A673 (cell line): ENCODE measurements around the gene THBD. TPM values are rescaled to one million over a fixed set of nuclear protein-coding genes. Genes with fewer than 3 reads are reported as not detected.

Experiments used
- BruUV-seq: library from RNA; stranded (reverse); fragments of 400-500 nt; replicated peaks from 2 replicates; lab custom pipeline; 2021; lab: Mats Ljungman, UMichigan
- CTCF ChIA-PET: fragments of 300-600 bp; sonication (Branson Sonifier 250); formaldehyde crosslinking; loops from one replicate; lab custom pipeline; 2022; ENCODE audit warnings: antibody characterized with exemption; lab: Charles Lee
- POLR2A ChIA-PET: fragments of 300-600 bp; sonication (Branson Sonifier 250); formaldehyde crosslinking; loops from one replicate; lab custom pipeline; 2022; ENCODE audit warnings: antibody characterized with exemption; ENCODE audit not compliant: low non-redundant PET; lab: Charles Lee
- DNase-seq: peaks from one replicate; pipeline ENCODE4 v3.0.0-alpha.2; 2015; ENCODE audit warnings: low spot score
- H3K27ac ChIP-seq: fragments of 200-600 bp; sonication (generic); 2 replicates; pipeline ENCODE4 v1.5.1; 2016; ENCODE audit warnings: mixed run types, low read depth, mild to moderate bottlenecking, mixed read lengths, antibody characterized with exemption, low read length; ENCODE audit not compliant: poor library complexity, severe bottlenecking
- H3K27me3 ChIP-seq: fragments of 200-600 bp; sonication (generic); replicated peaks from 2 replicates; pipeline ENCODE4 v1.6.1; 2017; ENCODE audit warnings: mixed run types, low read depth, mild to moderate bottlenecking, mixed read lengths, antibody characterized with exemption, low read length; ENCODE audit not compliant: insufficient read depth, poor library complexity
- H3K36me3 ChIP-seq: fragments of 200-600 bp; sonication (generic); 2 replicates; pipeline ENCODE4 v1.6.1; 2016; ENCODE audit warnings: mixed run types, mild to moderate bottlenecking, mixed read lengths, antibody characterized with exemption, low read length; ENCODE audit not compliant: insufficient read depth, poor library complexity, severe bottlenecking
- H3K4me1 ChIP-seq: fragments of 200-600 bp; sonication (generic); 2 replicates; pipeline ENCODE4 v1.6.1; 2017; ENCODE audit warnings: mixed run types, mild to moderate bottlenecking, mixed read lengths, antibody characterized with exemption, low read length; ENCODE audit not compliant: insufficient read depth, poor library complexity, severe bottlenecking
- H3K4me3 ChIP-seq: fragments of 200-600 bp; sonication (generic); 2 replicates; pipeline ENCODE4 v1.5.1; 2016; ENCODE audit warnings: low read depth, mixed run types, mild to moderate bottlenecking, mixed read lengths, low read length; ENCODE audit not compliant: poor library complexity, severe bottlenecking
- H3K9me3 ChIP-seq: fragments of 200-600 bp; sonication (generic); 2 replicates; pipeline ENCODE4 v1.6.1; 2016; ENCODE audit warnings: mixed run types, low read depth, mild to moderate bottlenecking, mixed read lengths, antibody characterized with exemption, low read length; ENCODE audit not compliant: poor library complexity, severe bottlenecking
- EZH2 ChIP-seq: fragments of 200-600 bp; sonication (generic); IDR thresholded peaks from 2 replicates; pipeline ENCODE4 v1.6.1; 2017; ENCODE audit warnings: borderline replicate concordance, low read depth, mild to moderate bottlenecking, mixed read lengths, antibody characterized with exemption, low read length; ENCODE audit not compliant: poor library complexity, severe bottlenecking
- intact Hi-C: fragments of 100-400 bp; cut with micrococcal nuclease; formaldehyde crosslinking; loops from one replicate; pipeline ENCODE4 v1.10.0; 2022; ENCODE audit not compliant: unreplicated experiment
- total RNA-seq: library from RNA; stranded (reverse); gene quantifications from 2 replicates; pipeline ENCODE4 v1.2.3, GENCODE V29; 2021
- TF ChIP-seq, protein P1 (sequence below): fragments of 300-800, 200-600 bp; sonication (generic); conservative IDR thresholded peaks from 2 replicates; pipeline ENCODE4 v1.5.1; 2017; ENCODE audit warnings: low read depth, mild to moderate bottlenecking, antibody characterized with exemption, low read length, moderate library complexity, mixed read lengths

The THBD gene
- total RNA-seq, 1 experiment from 2014 or later: not detected

- Histone ChIP-seq H3K4me3 (no peak overlapping the region), H3K27me3 (peaks cover 62% of the 10 kb centered on the region), H3K27ac (no peak overlapping the region), H3K9me3 (no peaks in the 10 kb centered on the region), H3K4me1 (no peaks in the 10 kb centered on the region), H3K36me3 (no peaks in the 10 kb centered on the region)
- intact Hi-C loops: no loop called here
- BruUV-seq: no TSS peak
- ChIA-PET CTCF (no interaction called here), POLR2A (no interaction called here)
- DNase-seq: no peak
- no peak for TF ChIP-seq EZH2
- TF ChIP-seq, protein P1, sequence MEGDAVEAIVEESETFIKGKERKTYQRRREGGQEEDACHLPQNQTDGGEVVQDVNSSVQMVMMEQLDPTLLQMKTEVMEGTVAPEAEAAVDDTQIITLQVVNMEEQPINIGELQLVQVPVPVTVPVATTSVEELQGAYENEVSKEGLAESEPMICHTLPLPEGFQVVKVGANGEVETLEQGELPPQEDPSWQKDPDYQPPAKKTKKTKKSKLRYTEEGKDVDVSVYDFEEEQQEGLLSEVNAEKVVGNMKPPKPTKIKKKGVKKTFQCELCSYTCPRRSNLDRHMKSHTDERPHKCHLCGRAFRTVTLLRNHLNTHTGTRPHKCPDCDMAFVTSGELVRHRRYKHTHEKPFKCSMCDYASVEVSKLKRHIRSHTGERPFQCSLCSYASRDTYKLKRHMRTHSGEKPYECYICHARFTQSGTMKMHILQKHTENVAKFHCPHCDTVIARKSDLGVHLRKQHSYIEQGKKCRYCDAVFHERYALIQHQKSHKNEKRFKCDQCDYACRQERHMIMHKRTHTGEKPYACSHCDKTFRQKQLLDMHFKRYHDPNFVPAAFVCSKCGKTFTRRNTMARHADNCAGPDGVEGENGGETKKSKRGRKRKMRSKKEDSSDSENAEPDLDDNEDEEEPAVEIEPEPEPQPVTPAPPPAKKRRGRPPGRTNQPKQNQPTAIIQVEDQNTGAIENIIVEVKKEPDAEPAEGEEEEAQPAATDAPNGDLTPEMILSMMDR: no peak
These were observed 12.4 kb downstream of the THBD start for GRCh38 chr20:23037017-23037481.

- H3K27ac ChIP-seq: no peak overlapping the region
- no peaks in the 10 kb centered on the region for H3K36me3 ChIP-seq
- ChIA-PET POLR2A (no interaction called here), CTCF (no interaction called here)
- peaks cover 55% of the 10 kb centered on the region for H3K27me3 ChIP-seq
- intact Hi-C loops: no loop called here
- no peak for TF ChIP-seq EZH2
- TF ChIP-seq, protein P1: no peak
- no peaks in the 10 kb centered on the region for H3K4me1 ChIP-seq
- no peak overlapping the region for H3K4me3 ChIP-seq
- DNase-seq: no peak
- no peaks in the 10 kb centered on the region for H3K9me3 ChIP-seq
- no TSS peak for BruUV-seq
These were observed 13.1 kb downstream of the THBD start for GRCh38 chr20:23036371-23036770.

DNA sequence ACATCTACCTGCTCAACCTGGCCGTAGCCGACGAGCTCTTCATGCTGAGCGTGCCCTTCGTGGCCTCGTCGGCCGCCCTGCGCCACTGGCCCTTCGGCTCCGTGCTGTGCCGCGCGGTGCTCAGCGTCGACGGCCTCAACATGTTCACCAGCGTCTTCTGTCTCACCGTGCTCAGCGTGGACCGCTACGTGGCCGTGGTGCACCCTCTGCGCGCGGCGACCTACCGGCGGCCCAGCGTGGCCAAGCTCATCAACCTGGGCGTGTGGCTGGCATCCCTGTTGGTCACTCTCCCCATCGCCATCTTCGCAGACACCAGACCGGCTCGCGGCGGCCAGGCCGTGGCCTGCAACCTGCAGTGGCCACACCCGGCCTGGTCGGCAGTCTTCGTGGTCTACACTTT, 13.7 kb downstream of the THBD start:
- Histone ChIP-seq H3K27ac (no peak overlapping the region), H3K4me1 (no peaks in the 10 kb centered on the region), H3K9me3 (no peaks in the 10 kb centered on the region), H3K27me3 (peaks cover 51% of the 10 kb centered on the region), H3K4me3 (no peak overlapping the region), H3K36me3 (no peaks in the 10 kb centered on the region)
- TF ChIP-seq, protein P1: no peak
- TF ChIP-seq EZH2: no peak
- BruUV-seq: no TSS peak
- POLR2A ChIA-PET: no interaction called here
- CTCF ChIA-PET: no interaction called here
- no peak for DNase-seq
- intact Hi-C loops: no loop called here
